ENCODE data around the gene DGLUCY. TPM values are rescaled to one million over a fixed set of nuclear protein-coding genes. Genes with fewer than 3 reads are reported as not detected.
A peak's percentile ranks its signal among the peaks of the same experiment; 100 is the strongest.

DGLUCY gene
- total and polyA plus RNA-seq, 7 donors = 20.4 to 135 (median 77.5) TPM

DNA sequence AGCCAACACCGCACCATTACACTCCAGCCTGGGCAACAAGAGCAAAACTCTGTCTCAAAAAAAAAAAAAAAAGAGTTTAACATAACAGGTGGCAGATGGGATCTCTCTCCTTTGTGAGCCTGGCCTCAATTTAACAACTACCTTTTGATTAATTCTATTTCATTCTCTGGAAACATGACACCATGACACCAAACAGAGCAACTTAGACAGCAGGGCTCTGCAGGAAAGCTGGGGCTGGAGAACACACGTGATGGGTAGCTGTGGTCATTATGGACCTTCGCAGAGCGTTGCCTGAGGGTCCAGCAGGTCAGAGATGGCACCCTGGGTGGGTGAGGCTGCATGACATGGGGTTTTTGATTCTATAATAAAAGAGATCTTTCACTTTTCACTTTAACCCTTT lies 1.7 kb upstream of the DGLUCY start:
- no peaks in the 10 kb centered on the region for H3K9me3 ChIP-seq
- no peak overlapping the region for H3K4me3 ChIP-seq
- DNase-seq (no peak), ATAC-seq (no peak)
- TF ChIP-seq, protein P1, sequence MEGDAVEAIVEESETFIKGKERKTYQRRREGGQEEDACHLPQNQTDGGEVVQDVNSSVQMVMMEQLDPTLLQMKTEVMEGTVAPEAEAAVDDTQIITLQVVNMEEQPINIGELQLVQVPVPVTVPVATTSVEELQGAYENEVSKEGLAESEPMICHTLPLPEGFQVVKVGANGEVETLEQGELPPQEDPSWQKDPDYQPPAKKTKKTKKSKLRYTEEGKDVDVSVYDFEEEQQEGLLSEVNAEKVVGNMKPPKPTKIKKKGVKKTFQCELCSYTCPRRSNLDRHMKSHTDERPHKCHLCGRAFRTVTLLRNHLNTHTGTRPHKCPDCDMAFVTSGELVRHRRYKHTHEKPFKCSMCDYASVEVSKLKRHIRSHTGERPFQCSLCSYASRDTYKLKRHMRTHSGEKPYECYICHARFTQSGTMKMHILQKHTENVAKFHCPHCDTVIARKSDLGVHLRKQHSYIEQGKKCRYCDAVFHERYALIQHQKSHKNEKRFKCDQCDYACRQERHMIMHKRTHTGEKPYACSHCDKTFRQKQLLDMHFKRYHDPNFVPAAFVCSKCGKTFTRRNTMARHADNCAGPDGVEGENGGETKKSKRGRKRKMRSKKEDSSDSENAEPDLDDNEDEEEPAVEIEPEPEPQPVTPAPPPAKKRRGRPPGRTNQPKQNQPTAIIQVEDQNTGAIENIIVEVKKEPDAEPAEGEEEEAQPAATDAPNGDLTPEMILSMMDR (IDR thresholded peaks at IDR 0.05) = no peak
- H3K36me3 ChIP-seq (ENCODE audit: insufficient read depth in 1 of 2, low read depth in 1 of 2) = no peaks in the 10 kb centered on the region
- WGBS, 3 donors = 86 to 93% (median 88%) methylated on average over 4 of the region's 4 CpGs
- H3K4me1 ChIP-seq = peaks cover 26% of the 10 kb centered on the region
- H3K27ac ChIP-seq = no peak overlapping the region
- intact Hi-C loops (cut with DNase I) = no loop called here
- H3K27me3 ChIP-seq (ENCODE audit: insufficient read depth in 3 of 3, low read length in 2 of 3) = no peaks in the 10 kb centered on the region

DNA sequence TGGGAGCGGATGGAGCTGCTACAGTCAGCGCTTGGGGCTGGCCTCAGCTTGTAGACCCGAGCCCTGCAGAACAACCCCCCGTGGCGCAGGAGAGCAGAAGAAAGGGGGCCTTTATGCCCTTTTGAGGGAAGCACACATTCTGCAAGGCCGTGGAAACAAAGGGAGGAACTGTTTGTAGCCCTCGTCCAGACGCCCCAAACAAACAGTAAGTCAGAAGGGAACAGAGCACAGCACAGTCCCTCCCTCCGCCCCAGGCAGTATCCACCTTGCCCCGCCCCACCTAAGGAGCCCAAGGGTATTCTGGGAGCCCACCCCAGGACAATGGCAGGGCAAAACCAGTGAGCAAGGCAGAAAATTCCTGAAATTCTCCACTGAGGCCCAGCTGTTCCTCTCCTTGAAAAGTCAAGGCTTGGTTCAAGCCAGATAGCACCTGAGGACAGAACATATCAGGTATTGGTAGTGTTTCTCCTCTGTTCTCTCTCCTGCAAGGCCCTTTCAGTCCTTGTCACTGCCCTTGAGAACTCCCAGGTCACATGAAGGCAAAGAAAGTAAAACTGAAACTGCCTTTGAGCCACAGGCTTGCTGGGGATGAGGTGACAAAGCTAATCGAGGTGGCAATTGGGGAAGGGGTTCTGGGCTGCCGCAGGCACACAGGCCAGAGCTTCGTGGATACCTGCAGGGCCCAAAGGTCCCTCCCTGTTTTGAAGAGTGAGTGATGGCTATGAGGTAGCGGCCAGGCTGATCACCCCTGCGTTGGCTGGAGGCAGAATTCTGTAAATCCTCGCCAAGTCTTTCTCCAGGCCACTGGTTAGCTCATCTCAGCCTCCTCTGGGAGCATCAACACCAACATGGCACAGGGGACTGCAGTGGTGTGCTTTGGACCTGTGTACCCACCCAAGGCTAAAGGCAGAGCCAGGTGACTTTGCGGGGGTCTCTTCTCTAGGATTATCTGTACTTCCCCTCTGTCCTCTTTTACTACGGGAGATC lies 499 bp downstream of the DGLUCY start:
- Histone ChIP-seq H3K27ac (peak overlapping the region; percentile 97), H3K27me3 (ENCODE audit: insufficient read depth in 3 of 3, low read length in 2 of 3) (no peaks in the 10 kb centered on the region), H3K9me3 (no peaks in the 10 kb centered on the region), H3K4me1 (peaks cover 36% of the 10 kb centered on the region), H3K36me3 (ENCODE audit: insufficient read depth in 1 of 2, low read depth in 1 of 2) (no peaks in the 10 kb centered on the region), H3K4me3 (peak overlapping the region; percentile 77)
- ATAC-seq = peak; percentile 73 to 83 (median 78)
- intact Hi-C loops (cut with DNase I) = no loop called here
- TF ChIP-seq, protein P1 (IDR thresholded peaks at IDR 0.05) = no peak
- WGBS, 3 donors = 2 to 5% (median 3%) methylated on average over 17 to 18 of the region's 18 CpGs
- peak; percentile 19 to 59 for DNase-seq

DNA sequence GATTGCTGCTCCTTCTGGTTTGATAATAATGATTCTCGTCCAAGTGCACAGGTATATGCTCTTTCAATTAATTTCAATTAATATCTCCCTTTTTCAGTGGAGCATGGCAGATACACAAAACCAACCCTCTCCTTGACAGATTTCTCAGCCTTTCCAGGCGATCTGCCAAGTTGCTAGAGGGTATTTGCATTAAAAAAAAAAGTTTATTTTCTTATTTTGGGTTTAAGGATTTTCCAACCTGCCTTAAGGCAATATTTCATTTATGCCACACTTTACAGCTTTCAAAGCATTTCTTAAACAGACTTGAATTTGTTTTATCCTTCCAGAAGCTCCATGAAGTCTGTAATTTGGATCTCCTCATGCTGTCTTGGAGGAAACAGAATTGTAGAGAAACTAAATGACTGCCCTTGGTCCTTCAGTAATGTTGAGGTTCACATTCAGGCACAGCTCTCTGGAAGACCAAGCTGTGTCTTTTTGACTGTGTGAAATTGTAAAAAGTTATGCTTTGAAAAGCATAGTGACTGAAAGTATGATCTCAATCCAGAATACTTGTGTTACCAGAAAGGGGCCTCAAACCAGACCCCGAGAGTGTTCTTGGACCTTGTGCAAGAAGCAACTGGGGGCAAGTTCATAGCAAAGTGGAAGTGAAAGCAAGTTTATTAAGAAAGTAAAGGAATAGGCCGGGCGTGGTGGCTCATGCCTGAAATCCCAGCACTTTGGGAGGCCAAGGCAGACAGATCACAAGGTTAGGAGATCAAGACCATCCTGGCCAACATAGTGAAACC lies 2.3 kb downstream of the DGLUCY start:
- no peaks in the 10 kb centered on the region for H3K9me3 ChIP-seq
- no peaks in the 10 kb centered on the region for H3K27me3 ChIP-seq (ENCODE audit: insufficient read depth in 3 of 3, low read length in 2 of 3)
- peak overlapping the region; percentile 97 for H3K27ac ChIP-seq
- DNase-seq = no peak
- peaks cover 0 to 5% of the 10 kb centered on the region in 2 donors for H3K36me3 ChIP-seq (ENCODE audit: insufficient read depth in 1 of 2, low read depth in 1 of 2)
- intact Hi-C loops (cut with DNase I) = no loop called here
- H3K4me1 ChIP-seq = peaks cover 43% of the 10 kb centered on the region
- ATAC-seq = no peak
- WGBS, 3 donors = 78 to 84% (median 79%) methylated on average over 5 of the region's 5 CpGs
- H3K4me3 ChIP-seq = peak overlapping the region; percentile 77
- TF ChIP-seq, protein P1 (IDR thresholded peaks at IDR 0.05) = no peak

DNA sequence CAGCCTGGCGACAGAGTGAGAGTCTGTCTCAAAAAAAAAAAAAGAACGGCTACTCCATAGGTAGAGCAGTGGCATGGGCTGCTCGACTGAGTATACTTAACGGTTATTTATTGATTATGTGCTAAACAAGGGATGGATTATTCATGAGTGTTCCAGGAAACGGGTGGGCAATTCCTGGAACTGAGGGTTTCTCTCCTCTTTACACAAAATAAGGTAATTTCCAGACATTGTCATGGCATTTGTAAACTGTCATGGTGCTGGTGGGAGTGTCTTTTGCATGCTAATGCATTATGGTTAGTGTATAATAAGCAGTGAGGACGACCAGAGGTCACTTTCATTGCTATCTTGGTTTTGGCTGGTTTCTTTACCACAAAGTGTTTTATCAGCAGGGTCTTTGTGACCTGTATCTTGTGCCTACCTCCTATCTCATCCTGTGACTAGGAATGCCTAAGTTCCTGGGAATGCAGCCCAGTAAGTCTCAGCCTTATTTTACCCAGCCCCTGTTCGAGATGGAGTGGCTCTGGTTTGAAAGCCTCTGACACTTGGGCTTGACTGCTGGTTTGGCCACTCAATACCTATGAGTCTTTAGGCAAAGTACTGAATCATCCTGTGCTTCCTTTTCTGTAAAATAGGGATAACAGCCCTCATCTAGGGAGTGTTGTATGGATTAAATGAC lies 3.2 kb downstream of the DGLUCY start:
- Histone ChIP-seq H3K36me3 (ENCODE audit: insufficient read depth in 1 of 2, low read depth in 1 of 2) (peaks cover 0 to 6% of the 10 kb centered on the region in 2 donors), H3K4me3 (peak overlapping the region; percentile 77), H3K27me3 (ENCODE audit: insufficient read depth in 3 of 3, low read length in 2 of 3) (no peaks in the 10 kb centered on the region), H3K9me3 (no peaks in the 10 kb centered on the region), H3K4me1 (peaks cover 52% of the 10 kb centered on the region), H3K27ac (peak overlapping the region; percentile 97)
- no peak for ATAC-seq
- intact Hi-C loops (cut with DNase I) = no loop called here
- TF ChIP-seq, protein P1 (IDR thresholded peaks at IDR 0.05) = no peak
- DNase-seq = no peak
- 67 to 73% (median 70%) methylated on average over 7 of the region's 7 CpGs for WGBS, 3 donors
